Body of pancreas (tissue), 4 donors: ENCODE results near the gene LYSMD1. TPM values are rescaled to one million over a fixed set of nuclear protein-coding genes. Genes with fewer than 3 reads are reported as not detected.
"Not testable (repeated sequence)": the region's sequence is repeated elsewhere in the genome, so short reads cannot be mapped to it uniquely, and the experiment has no call there.

Experiments used
- ATAC-seq: fragments of 150-250 bp; one replicate; pipeline ENCODE4 v1.9.1; 2016
- DNase-seq, 4 donors: peaks; one replicate each; pipeline ENCODE4 v3.0.0-alpha.2; 2019
- H3K27ac ChIP-seq, 4 donors: fragments of 200-600 bp; sonication (generic); 1 replicate in 3 of 4; 2 replicates in 1 of 4; pipeline versions ENCODE4 v1.5.1 to v1.6.1; 2016 to 2019; ENCODE audit warnings: mild to moderate bottlenecking in 1 of 4, mixed read lengths in 1 of 4, moderate library complexity in 1 of 4
- H3K27me3 ChIP-seq, 2 donors: fragments of 200-600 bp; sonication (generic); one replicate each; pipeline ENCODE4 v1.6.0; 2016; ENCODE audit warnings: mild to moderate bottlenecking in 1 of 2
- H3K36me3 ChIP-seq, 2 donors: fragments of 200-600 bp; sonication (generic); replicated peaks in 1 of 2; 2 replicates each; pipeline ENCODE4 v1.5.1; 2016; ENCODE audit warnings: low read depth in 2 of 2; ENCODE audit not compliant: insufficient read depth in 1 of 2
- H3K4me1 ChIP-seq: fragments of 200-600 bp; sonication (generic); one replicate; pipeline ENCODE4 v1.6.0; 2016
- H3K4me3 ChIP-seq, 2 donors: fragments of 200-600 bp; sonication (generic); 1 replicate in 1 of 2; 2 replicates in 1 of 2; pipeline ENCODE4 v1.5.1; 2016 to 2019
- H3K9me3 ChIP-seq, 3 donors: fragments of 200-600 bp; sonication (generic); 1 replicate in 2 of 3; 2 replicates in 1 of 3; pipeline ENCODE4 v1.5.1; 2016
- CTCF ChIP-seq, 7 experiments: fragments of 450-650 bp in 4 of 7; fragments of 200-600 bp in 3 of 7; sonication (generic) in 3 of 7; IDR thresholded peaks; one replicate each; pipeline ENCODE4 v1.5.1; 2016 to 2019; ENCODE audit warnings: antibody characterized with exemption in 7 of 7
- POLR2A ChIP-seq, 3 donors: fragments of 450-650 bp; IDR thresholded peaks; one replicate each; pipeline ENCODE4 v1.6.1; 2016; ENCODE audit warnings: antibody characterized with exemption in 3 of 3, mild to moderate bottlenecking in 2 of 3
- WGBS, 2 donors: methylation state at CpG; one replicate each; pipeline ENCODE4 v1.1.5; 2017; 5-methylcytosine and 5-hydroxymethylcytosine counted together
- intact Hi-C: fragments of 100-400 bp; cut with DNase I; formaldehyde crosslinking; loops from one replicate; pipeline ENCODE4 v1.15.1; 2023
- total RNA-seq, 2 donors: library from RNA; depleted of rRNA; stranded (reverse); fragments of >200 nt; gene quantifications; one replicate each; pipeline ENCODE4 v1.1.0, GENCODE V29; 2016

Gene LYSMD1
- total RNA-seq, 2 donors from 2014 or later, result 6.7 to 9.6 TPM

DNA sequence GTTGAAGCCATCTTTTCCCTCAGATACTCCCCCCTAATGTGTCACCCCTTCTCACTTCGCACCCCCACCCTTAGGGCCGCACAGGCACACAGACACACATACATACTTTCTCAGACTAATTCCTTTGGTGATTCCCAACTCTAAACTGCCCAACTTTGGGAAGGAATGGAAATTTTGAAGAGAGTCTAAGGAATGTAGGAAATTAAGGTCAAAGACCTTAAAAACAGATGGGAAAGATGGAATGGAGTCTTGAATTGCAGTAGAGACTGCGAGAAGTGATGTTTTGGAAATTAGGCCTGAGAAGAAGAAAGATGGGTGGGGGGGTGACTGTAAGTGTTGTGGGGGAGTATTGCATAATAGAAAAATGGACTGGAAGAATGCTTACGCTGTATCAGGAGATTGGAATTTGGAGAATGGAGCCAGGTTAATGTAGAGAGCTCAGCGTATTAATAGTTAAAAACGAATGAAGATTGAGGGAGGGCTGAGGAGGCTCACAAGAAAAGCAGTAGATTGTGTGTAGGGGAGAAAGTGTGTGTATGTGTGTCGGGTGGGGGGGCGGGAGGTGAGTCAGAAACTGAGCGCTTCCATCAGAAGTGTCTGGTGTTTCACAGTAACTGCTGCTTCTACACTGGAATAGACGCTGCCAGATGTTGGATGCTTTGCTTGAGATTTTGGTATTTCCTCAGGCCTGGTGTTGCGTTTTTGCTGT, 34.3 kb upstream of the LYSMD1 start:
- ATAC-seq (no peak), DNase-seq (peak in 1 of 4 donors; percentile 24)
- peaks cover 26% of the 10 kb centered on the region for H3K4me1 ChIP-seq
- H3K36me3 ChIP-seq, result no peaks in the 10 kb centered on the region
- no peaks in the 10 kb centered on the region for H3K27me3 ChIP-seq
- intact Hi-C loops, result loop anchor here (5.0 kb wide), 1 partner anchor 52 kb away; the partner anchor contains the start of gene PSMD4
- 35 to 47% methylated on average over 11 of the region's 11 CpGs for WGBS, 2 donors
- TF ChIP-seq POLR2A (IDR thresholded peaks at IDR 0.05) (no peak), CTCF (IDR thresholded peaks at IDR 0.05) (no peak)
- no peak overlapping the region for H3K4me3 ChIP-seq
- no peaks in the 10 kb centered on the region for H3K9me3 ChIP-seq
- peak overlapping the region; percentile 31 to 93 (median 91) for H3K27ac ChIP-seq

DNA sequence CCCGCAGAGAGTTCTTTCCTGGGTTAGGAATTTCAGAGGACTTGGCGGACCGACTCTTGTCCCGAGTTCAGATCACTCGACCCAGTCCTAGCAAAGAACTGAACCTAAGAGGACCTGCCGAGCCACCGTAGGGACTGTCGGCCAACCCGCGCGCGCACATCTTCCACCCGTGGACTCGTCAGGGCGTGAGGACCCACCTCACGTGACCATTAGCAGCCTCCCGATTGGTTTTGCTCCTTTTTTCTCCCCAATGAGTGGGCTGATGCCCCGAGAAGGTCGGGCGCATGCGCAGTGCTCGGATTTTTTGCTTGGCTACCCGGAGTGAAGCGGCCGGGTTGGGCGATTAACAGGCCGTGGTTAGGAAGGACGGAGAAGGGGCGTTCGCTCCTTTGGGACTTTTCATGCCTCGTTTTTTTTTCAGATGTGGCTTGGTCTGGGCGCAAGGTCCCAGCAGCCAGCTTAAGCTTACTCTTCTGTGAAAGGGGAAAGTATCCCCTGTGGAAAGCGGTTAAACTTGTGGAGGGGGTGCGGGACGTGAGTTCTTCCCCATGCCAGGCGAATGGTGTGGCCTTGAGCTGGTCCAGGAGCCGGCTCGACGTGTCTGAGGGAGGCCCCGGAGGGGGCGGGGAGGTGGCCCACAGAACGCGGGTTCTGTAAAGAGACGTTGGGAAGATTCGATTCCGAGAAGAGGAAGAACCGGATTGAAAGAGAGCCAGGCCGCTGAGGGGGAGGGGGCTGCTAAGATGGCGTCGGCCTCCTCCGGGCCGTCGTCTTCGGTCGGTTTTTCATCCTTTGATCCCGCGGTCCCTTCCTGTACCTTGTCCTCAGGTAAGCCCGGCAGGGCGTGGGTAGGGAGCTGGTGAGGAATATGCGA, 32.8 kb upstream of the LYSMD1 start, which contains the start of gene PIP5K1A:
PIP5K1A (plus strand) TSS at position 299 of the 874 bp plus-strand sequence; CDS start at position 744, 445 bp downstream.
- no peaks in the 10 kb centered on the region for H3K36me3 ChIP-seq
- 1% methylated on average over 51 to 60 of the region's 60 CpGs for WGBS, 2 donors
- H3K4me1 ChIP-seq, result peaks cover 26% of the 10 kb centered on the region
- peak within 1 kb of the TSS; percentile 57 to 88 for H3K4me3 ChIP-seq
- H3K27me3 ChIP-seq, result no peaks in the 10 kb centered on the region
- peak; percentile 97 to 98 (median 98) for DNase-seq
- peak within 1 kb of the TSS; percentile 84 to 93 (median 91) for H3K27ac ChIP-seq
- peak; percentile 90 for ATAC-seq
- peak; percentile 60 to 88 (median 86) for TF ChIP-seq POLR2A (IDR thresholded peaks at IDR 0.05)
- TF ChIP-seq CTCF (IDR thresholded peaks at IDR 0.05), result no peak
- intact Hi-C loops, result no loop called here
- no peaks in the 10 kb centered on the region for H3K9me3 ChIP-seq

DNA sequence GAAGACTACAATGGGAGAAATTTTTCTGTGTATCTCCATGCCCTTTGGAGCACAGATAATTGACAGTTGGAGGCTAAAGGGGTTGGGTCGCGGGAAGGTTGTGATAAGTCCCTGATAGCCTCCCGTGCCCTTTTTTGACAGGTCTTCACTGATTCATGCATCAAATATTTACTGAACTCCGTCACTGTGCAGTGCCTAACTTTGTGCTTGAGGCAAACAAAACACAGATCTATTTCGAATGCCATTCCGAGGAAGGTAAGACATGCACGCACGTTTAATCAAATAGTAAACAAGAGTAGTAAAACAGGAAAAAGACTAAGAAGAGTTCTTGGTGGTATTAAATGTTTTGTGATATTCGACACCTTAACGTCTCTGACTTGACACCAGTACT, 32.2 kb upstream of the LYSMD1 start:
- 3 to 5% methylated on average over 10 of the region's 10 CpGs for WGBS, 2 donors

DNA sequence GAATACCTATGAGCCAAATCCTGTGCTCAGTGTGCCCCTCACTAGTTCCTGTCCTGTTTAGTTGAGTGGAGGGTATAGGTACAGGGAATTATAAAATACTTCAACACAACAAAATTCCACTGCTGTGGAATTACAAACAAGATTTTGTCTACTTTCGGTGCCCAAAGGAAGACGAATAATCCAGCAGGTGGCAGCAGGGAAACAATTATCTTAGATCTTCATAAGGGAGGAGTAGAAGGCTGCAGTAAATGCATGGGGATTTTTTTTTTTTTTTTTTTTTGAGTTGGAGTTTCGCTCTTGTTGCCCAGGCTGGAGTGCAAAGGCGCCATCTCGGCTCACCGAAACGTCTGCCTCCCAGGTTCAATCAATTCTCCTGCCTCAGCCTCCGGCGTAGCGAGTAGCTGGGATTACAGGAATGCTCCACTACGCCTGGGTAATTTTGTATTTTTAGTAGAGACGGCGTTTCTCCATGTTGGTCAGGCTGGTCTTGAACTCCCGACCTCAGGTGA, 30.6 kb upstream of the LYSMD1 start:
- H3K4me3 ChIP-seq, result no peak overlapping the region
- 24 to 36% methylated on average over 14 of the region's 14 CpGs for WGBS, 2 donors
- peak; percentile 78 to 88 (median 82) for DNase-seq

More for the DNA sequence above, 32.2 kb upstream of the LYSMD1 start:
- no peak for TF ChIP-seq POLR2A (IDR thresholded peaks at IDR 0.05)
- no peak for TF ChIP-seq CTCF (IDR thresholded peaks at IDR 0.05)
- H3K4me1 ChIP-seq, result peaks cover 26% of the 10 kb centered on the region
- H3K27me3 ChIP-seq, result no peaks in the 10 kb centered on the region
- DNase-seq (peak in 2 of 4 donors; percentile 27 to 31), ATAC-seq (peak; percentile 10)
- H3K9me3 ChIP-seq, result no peaks in the 10 kb centered on the region
- no peak overlapping the region for H3K4me3 ChIP-seq
- H3K27ac ChIP-seq, result peak overlapping the region; percentile 84 to 93 (median 91)
- H3K36me3 ChIP-seq, result no peaks in the 10 kb centered on the region
- intact Hi-C loops, result no loop called here

DNA sequence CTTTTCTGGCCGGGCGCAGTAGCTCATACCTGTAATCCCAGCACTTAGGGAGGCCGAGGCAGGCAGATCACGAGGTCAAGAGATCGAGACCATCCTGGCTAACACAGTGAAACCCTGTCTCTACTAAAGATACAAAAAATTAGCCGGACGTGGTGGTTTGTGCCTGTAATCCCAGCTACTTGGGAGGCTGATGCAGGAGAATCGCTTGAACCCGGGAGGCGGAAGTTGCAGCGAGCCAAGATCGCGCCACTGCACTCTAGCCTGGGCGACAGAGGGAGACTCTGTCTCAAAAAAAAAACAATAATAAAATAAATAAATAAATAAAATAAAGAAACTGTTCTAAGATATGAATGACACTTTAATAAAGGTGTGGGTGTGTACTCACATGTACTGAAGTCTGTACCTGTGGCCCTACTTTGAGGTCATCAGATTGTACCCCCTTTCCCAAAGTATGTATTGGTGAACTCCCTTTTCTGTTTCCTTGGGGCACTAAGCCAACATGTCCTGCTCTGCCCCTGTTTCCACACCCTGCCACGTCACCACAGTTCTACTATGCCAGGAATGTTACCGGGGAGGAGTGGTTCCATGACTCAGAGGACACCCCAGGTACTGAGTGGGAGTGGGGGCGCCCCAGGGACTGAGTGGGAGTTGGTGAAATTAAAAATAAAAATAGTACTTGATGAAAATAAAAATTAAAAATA, 29.3 kb upstream of the LYSMD1 start:
- intact Hi-C loops, result not testable (repeated sequence)
- WGBS, 2 donors, result 66 to 69% methylated on average over 17 of the region's 17 CpGs

More for the DNA sequence above, 30.6 kb upstream of the LYSMD1 start:
- TF ChIP-seq POLR2A (IDR thresholded peaks at IDR 0.05) (peak in 1 of 3 donors; percentile 8), CTCF (IDR thresholded peaks at IDR 0.05) (peak; percentile 27 to 78 (median 76))
- Histone ChIP-seq H3K36me3 (no peaks in the 10 kb centered on the region), H3K27ac (peak overlapping the region; percentile 47 to 90 (median 70)), H3K27me3 (no peaks in the 10 kb centered on the region), H3K9me3 (no peaks in the 10 kb centered on the region), H3K4me1 (peaks cover 26% of the 10 kb centered on the region)
- peak; percentile 39 for ATAC-seq
- intact Hi-C loops, result no loop called here

More for the DNA sequence above, 29.3 kb upstream of the LYSMD1 start:
- DNase-seq, result peak; percentile 60 to 81 (median 71)
- not testable (repeated sequence) for H3K27me3 ChIP-seq, H3K36me3 ChIP-seq, H3K4me3 ChIP-seq, H3K9me3 ChIP-seq
- Histone ChIP-seq H3K27ac (peak overlapping the region in 2 of 4 donors; percentile 81 to 90), H3K4me1 (peaks cover 24% of the 10 kb centered on the region)
- ATAC-seq, result peak; percentile 31
